Stomach (tissue), 9 donors: ENCODE data around the gene RHEBL1. TPM values are rescaled to one million over a fixed set of nuclear protein-coding genes. Genes with fewer than 3 reads are reported as not detected.

Experiments used
- DNase-seq, 2 donors: peaks; one replicate each; pipeline versions ENCODE4 v3.0.0 to v3.0.0-alpha.2; 2013 to 2019
- H3K27ac ChIP-seq, 5 donors: fragments of 200-600 bp in 4 of 5; sonication (generic) in 4 of 5; one replicate each; pipeline ENCODE4 v1.5.1; 2013 to 2019; ENCODE audit warnings: mild to moderate bottlenecking in 1 of 5, moderate library complexity in 1 of 5
- H3K27me3 ChIP-seq, 3 donors: fragments of 200-600 bp; sonication (generic); one replicate each; pipeline ENCODE4 v1.5.1; 2017 to 2019; ENCODE audit warnings: mixed run types in 1 of 3
- H3K36me3 ChIP-seq, 4 donors: fragments of 200-600 bp; sonication (generic); 1 replicate in 3 of 4; 2 replicates in 1 of 4; pipeline ENCODE4 v1.5.1; 2016 to 2019
- H3K4me1 ChIP-seq, 4 donors: fragments of 200-600 bp; sonication (generic); one replicate each; pipeline ENCODE4 v1.5.1; 2016 to 2019
- H3K4me3 ChIP-seq, 4 donors: fragments of 200-600 bp; sonication (generic) in 3 of 4; one replicate each; pipeline ENCODE4 v1.5.1; 2016 to 2019; ENCODE audit warnings: mild to moderate bottlenecking in 1 of 4
- H3K9me3 ChIP-seq, 4 donors: fragments of 200-600 bp; sonication (generic); one replicate each; pipeline ENCODE4 v1.5.1; 2016 to 2019
- EP300 ChIP-seq: sonication (generic); formaldehyde crosslinking; IDR thresholded peaks from one replicate; pipeline ENCODE4 v1.6.1; 2017; ENCODE audit warnings: antibody characterized with exemption
- POLR2A ChIP-seq, 4 donors: fragments of 450-650 bp; IDR thresholded peaks; one replicate each; pipeline ENCODE4 v1.6.1; 2016; ENCODE audit warnings: antibody characterized with exemption in 4 of 4, control low read depth in 2 of 4, mild to moderate bottlenecking in 1 of 4, moderate library complexity in 1 of 4
- POLR2AphosphoS5 ChIP-seq, 3 donors: sonication (generic); formaldehyde crosslinking; IDR thresholded peaks; one replicate each; pipeline ENCODE4 v1.6.1; 2016; ENCODE audit warnings: antibody characterized with exemption in 3 of 3
- WGBS, 5 donors: extraction: QIAGEN DNeasy Blood & Tissue Kit in 3 of 5; methylation state at CpG; one replicate each; pipeline versions ENCODE4 v1.1.5 to v1.1.7; 2013 to 2018; 5-methylcytosine and 5-hydroxymethylcytosine counted together
- intact Hi-C: fragments of 100-400 bp; cut with DNase I; formaldehyde crosslinking; loops from one replicate; pipeline ENCODE4 v1.15.1; 2023; ENCODE audit warnings: low total_unique reads
- polyA plus RNA-seq, 3 donors: library from polyadenylated mRNA; stranded (reverse); fragments of 200-250 nt; gene quantifications; one replicate each; pipeline ENCODE4 v1.2.3, GENCODE V29; 2013
- total RNA-seq, 5 donors: library from RNA; depleted of rRNA; stranded (reverse); fragments of >200 nt; gene quantifications; one replicate each; pipeline versions ENCODE4 v1.1.0 to v1.2.3, GENCODE V29; 2014 to 2016
- TF ChIP-seq, protein P1 (sequence below), 7 experiments: fragments of 450-650 bp in 4 of 7; fragments of 200-600 bp in 3 of 7; sonication (generic) in 3 of 7; IDR thresholded peaks; one replicate each; pipeline ENCODE4 v1.5.1; 2016 to 2019; ENCODE audit warnings: antibody characterized with exemption in 7 of 7, control low read depth in 2 of 7, mild to moderate bottlenecking in 1 of 7
- donor health status: healthy with polysubstance abuse.
- donor health status: Bipolar disorder and iron deficiency.
- donor health status: healthy.

RHEBL1 gene
- total and polyA plus RNA-seq, 8 donors = 0.75 to 1.0 TPM; not detected in 6

DNA sequence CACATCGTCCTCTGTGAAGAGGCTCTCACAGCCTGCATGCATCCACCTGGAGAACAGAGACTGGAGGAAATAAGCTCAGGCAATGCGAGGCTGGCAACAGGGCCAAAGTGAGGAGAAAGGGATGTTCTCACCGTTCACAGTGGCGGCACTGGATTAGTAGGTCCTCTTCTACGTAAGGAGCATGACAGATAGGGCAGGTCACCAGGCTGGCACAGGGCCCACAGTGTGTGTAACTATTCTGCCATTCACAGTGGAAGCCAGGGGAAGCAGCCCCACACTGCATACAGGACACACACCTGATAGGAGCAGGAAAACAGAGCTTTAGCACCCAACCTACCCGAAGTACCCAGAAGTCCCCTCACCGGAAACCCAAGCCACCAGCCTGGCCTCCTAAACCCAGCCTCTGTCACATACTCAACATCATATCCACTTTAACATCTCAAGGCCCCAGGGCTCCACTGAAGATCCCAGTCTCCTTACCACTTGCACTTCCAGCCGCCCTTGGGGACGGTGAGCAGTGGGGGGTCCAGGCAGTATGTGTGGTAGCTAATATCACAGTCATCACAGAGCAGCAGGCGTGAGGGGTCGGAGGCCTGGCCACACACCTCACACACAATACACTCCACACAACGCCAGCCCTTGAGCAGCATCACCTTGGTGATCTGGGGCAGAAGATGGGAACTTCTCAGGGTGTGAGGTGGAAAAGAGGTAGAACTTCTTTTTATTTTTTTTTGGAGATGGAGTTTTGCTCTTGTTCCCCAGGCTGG, 23.5 kb downstream of the RHEBL1 start:
- DNase-seq = no peak
- WGBS, 5 donors = 88 to 92% (median 91%) methylated on average over 11 to 12 of the region's 12 CpGs
- intact Hi-C loops = no loop called here
- TF ChIP-seq POLR2AphosphoS5 (IDR thresholded peaks at IDR 0.05) (no peak), POLR2A (IDR thresholded peaks at IDR 0.05) (no peak), EP300 (no peak)
- TF ChIP-seq, protein P1, sequence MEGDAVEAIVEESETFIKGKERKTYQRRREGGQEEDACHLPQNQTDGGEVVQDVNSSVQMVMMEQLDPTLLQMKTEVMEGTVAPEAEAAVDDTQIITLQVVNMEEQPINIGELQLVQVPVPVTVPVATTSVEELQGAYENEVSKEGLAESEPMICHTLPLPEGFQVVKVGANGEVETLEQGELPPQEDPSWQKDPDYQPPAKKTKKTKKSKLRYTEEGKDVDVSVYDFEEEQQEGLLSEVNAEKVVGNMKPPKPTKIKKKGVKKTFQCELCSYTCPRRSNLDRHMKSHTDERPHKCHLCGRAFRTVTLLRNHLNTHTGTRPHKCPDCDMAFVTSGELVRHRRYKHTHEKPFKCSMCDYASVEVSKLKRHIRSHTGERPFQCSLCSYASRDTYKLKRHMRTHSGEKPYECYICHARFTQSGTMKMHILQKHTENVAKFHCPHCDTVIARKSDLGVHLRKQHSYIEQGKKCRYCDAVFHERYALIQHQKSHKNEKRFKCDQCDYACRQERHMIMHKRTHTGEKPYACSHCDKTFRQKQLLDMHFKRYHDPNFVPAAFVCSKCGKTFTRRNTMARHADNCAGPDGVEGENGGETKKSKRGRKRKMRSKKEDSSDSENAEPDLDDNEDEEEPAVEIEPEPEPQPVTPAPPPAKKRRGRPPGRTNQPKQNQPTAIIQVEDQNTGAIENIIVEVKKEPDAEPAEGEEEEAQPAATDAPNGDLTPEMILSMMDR (IDR thresholded peaks at IDR 0.05) = no peak
- H3K27ac ChIP-seq = no peak overlapping the region
- H3K27me3 ChIP-seq = no peaks in the 10 kb centered on the region
- no peaks in the 10 kb centered on the region for H3K9me3 ChIP-seq
- peaks cover 99 to 100% (median 100%) of the 10 kb centered on the region in 4 donors for H3K36me3 ChIP-seq
- H3K4me1 ChIP-seq = no peaks in the 10 kb centered on the region
- H3K4me3 ChIP-seq = no peak overlapping the region

DNA sequence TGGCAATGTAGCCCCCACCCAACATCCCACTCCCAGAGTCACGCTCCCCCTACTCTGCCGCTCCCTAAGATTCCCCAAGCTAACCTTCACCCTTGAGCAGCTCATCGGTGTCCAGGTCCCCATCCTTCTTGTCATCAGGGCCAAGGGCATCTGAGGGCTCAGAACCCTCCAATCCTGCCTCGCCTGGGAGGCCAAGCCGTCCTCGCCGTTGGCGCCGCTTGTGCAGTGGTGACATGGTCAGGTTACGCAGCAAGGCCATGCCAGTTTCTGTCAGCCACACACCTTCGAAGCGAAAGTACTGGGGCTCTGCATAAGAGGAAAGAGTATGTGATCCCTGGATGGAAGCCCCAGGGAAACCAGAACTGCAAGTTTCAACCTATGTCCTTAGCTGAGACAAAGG, 25.1 kb downstream of the RHEBL1 start:
- H3K27me3 ChIP-seq = no peaks in the 10 kb centered on the region
- H3K4me3 ChIP-seq = no peak overlapping the region
- no peak overlapping the region for H3K27ac ChIP-seq
- peaks cover 99 to 100% (median 100%) of the 10 kb centered on the region in 4 donors for H3K36me3 ChIP-seq
- H3K9me3 ChIP-seq = no peaks in the 10 kb centered on the region
- DNase-seq = no peak
- no peak for TF ChIP-seq POLR2A (IDR thresholded peaks at IDR 0.05)
- TF ChIP-seq EP300 = no peak
- no peak for TF ChIP-seq POLR2AphosphoS5 (IDR thresholded peaks at IDR 0.05)
- TF ChIP-seq, protein P1 (IDR thresholded peaks at IDR 0.05) = no peak
- intact Hi-C loops = no loop called here
- 95 to 98% (median 95%) methylated on average over 12 of the region's 12 CpGs for WGBS, 5 donors
- H3K4me1 ChIP-seq = no peaks in the 10 kb centered on the region

DNA sequence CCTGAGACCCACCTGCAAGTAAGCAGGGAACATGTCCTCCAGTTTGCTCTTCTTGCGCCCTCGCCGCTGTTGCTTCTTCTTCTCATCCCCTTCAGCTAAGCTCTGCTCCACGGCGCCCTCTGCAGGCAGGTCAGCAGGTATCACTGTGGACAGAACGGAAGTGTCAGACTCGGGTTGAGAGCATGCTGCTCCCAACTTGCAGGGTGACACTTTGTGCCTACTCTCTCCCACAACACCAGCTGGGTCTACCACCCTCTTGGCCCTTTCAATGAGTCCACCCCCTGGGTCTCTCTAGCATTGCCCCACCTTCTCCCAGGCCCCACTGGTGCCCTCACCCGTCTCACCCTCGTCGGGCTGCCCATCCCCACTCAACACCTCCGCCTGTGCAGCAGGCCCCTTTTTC, 25.9 kb downstream of the RHEBL1 start:
- peak; percentile 60 to 77 for DNase-seq
- H3K9me3 ChIP-seq = no peaks in the 10 kb centered on the region
- H3K27ac ChIP-seq = no peak overlapping the region
- TF ChIP-seq EP300 (no peak), POLR2AphosphoS5 (IDR thresholded peaks at IDR 0.05) (no peak)
- TF ChIP-seq, protein P1 (IDR thresholded peaks at IDR 0.05) = peak in 4 of 7 experiments; percentile 36 to 52 (median 46)
- H3K36me3 ChIP-seq = peaks cover 99 to 100% (median 100%) of the 10 kb centered on the region in 4 donors
- no peaks in the 10 kb centered on the region for H3K4me1 ChIP-seq
- H3K4me3 ChIP-seq = no peak overlapping the region
- intact Hi-C loops = no loop called here
- H3K27me3 ChIP-seq = no peaks in the 10 kb centered on the region
- 54 to 60% (median 57%) methylated on average over 11 of the region's 11 CpGs for WGBS, 5 donors

DNA sequence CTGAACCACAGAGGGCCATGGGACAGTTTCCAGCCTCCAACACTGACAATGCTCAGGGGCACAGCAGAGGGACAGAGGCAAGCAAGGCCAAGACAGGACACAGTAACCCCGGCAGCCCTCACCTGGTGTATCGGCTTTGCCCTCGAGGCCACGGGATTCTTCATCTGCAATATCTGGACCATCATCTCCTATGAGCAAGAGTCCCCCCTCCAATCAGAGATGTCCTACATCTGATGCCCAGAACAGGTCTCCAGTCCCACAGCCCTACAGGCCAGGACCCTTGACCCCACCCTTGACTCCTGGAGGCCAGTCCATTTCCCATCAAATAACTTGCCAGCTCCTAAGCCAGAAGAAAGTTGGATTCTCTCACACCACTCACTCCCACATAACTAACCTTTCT, 26.5 kb downstream of the RHEBL1 start:
- H3K27ac ChIP-seq = no peak overlapping the region
- H3K4me3 ChIP-seq = no peak overlapping the region
- H3K36me3 ChIP-seq = peaks cover 99 to 100% (median 100%) of the 10 kb centered on the region in 4 donors
- intact Hi-C loops = no loop called here
- H3K9me3 ChIP-seq = no peaks in the 10 kb centered on the region
- TF ChIP-seq, protein P1 (IDR thresholded peaks at IDR 0.05) = no peak
- TF ChIP-seq POLR2AphosphoS5 (IDR thresholded peaks at IDR 0.05) (no peak), POLR2A (IDR thresholded peaks at IDR 0.05) (no peak), EP300 (no peak)
- H3K4me1 ChIP-seq = no peaks in the 10 kb centered on the region
- 89 to 99% (median 95%) methylated on average over 4 of the region's 4 CpGs for WGBS, 5 donors
- no peaks in the 10 kb centered on the region for H3K27me3 ChIP-seq
- DNase-seq = no peak
